GM12873 (cell line): Measurements from ENCODE around the gene CHCHD4.

Source experiments
- CTCF ChIP-seq: IDR thresholded peaks from 2 replicates; pipeline ENCODE4 v1.5.1; 2012; ENCODE audit warnings: low read depth, mild to moderate bottlenecking, moderate library complexity, low read length, control low read depth; ENCODE audit not compliant: insufficient read depth; ENCODE audit errors: missing control alignments

CHCHD4 gene

GRCh38 chr3:14154276-14154675 is 29.6 kb upstream of the CHCHD4 start:
- no peak for TF ChIP-seq CTCF

GRCh38 chr3:14153663-14154062 is 29.0 kb upstream of the CHCHD4 start:
- no peak for TF ChIP-seq CTCF

DNA sequence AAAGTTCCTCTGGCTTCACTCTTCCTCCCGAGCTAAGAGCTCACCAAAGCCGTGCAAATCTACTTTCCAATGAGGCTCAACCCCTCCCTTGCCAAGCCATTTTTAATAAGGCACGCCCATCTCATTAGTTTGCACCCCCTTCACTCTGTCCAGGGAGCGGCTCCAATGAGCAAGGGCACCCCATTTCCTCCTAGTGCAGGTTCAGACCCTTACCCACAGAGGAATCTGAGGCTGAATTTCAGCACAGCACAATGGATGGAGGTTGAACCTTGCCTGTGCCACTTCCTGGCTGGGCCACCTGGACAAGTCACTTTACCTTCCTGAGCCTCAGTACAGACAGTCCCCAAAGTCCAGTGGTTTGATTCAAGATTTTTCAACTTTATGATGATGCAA is 28.3 kb upstream of the CHCHD4 start:
- TF ChIP-seq CTCF = no peak

- peak; percentile 36 for TF ChIP-seq CTCF
These were observed 27.7 kb upstream of the CHCHD4 start for GRCh38 chr3:14152233-14152962.

DNA sequence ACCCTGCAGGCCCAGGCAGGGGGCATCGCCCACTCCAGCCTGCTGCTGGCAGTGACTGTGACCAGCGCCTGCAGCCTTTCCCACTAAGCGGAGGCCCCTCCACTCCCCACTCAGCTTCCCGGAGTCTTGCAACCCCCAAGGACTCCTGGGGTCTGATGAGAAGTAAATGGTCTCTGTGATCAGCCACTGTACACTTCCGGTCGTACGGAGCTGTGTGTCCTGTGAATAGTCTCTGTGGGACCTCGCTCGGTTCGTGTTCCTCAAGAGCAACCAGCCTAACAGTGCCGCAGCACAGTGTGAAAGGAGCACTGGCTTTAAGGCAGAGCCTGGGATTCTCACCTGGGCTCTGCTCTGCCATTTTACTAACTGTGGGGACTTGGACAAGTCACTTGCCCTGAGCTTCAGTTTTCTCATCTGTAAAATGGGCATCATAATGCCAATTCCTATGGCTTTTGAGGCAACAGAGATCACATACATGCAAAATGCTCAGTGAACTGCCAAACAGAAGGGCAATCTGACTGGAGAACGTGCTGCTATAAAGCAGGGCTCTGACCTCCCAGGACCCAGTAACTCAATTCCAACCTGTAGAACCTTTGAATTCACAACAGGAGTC is 26.9 kb upstream of the CHCHD4 start:
- no peak for TF ChIP-seq CTCF

- no peak for TF ChIP-seq CTCF
These were observed 26.0 kb upstream of the CHCHD4 start for GRCh38 chr3:14150491-14151230.

- no peak for TF ChIP-seq CTCF
These were observed 25.4 kb upstream of the CHCHD4 start for GRCh38 chr3:14150078-14150477.
